ENCODE measurements around the gene ZMYND8. TPM values are rescaled to one million over a fixed set of nuclear protein-coding genes. Genes with fewer than 3 reads are reported as not detected.

Gene ZMYND8
- total RNA-seq, 4 donors from 2014 or later: 32.2 to 78.9 (median 54.4) TPM

Small RNAs within 50 kb of the gene (small RNA-seq; reads per million reads assigned to genes)
- 0 reads per million in 4 donors for gene MIR3616

Other genes starting within 250 kb of the ZMYND8 start
- gene NCOA3, start 145.2 kb upstream of the ZMYND8 start, total RNA-seq: 10 to 100 TPM; 28.8 to 44.5 (median 37.6) TPM